ENCODE measurements around the gene GLP2R.

GLP2R gene

GRCh38 chr17:9887508-9887907 lies 61.8 kb downstream of the GLP2R start:
- no peak for TF ChIP-seq CTCF (IDR thresholded peaks at IDR 0.05; ENCODE audit: poor library complexity, severe bottlenecking)
- no peak overlapping the region for H3K27ac ChIP-seq (ENCODE audit: poor library complexity, severe bottlenecking)
- H3K4me3 ChIP-seq (ENCODE audit: severe bottlenecking): no peak overlapping the region
- peak; percentile 90 for ATAC-seq (ENCODE audit: low read depth)
- no peaks in the 10 kb centered on the region for H3K4me1 ChIP-seq (ENCODE audit: insufficient read depth, poor library complexity, severe bottlenecking)
- H3K27me3 ChIP-seq (ENCODE audit: insufficient read depth, poor library complexity, severe bottlenecking): no peaks in the 10 kb centered on the region
- DNase-seq (ENCODE audit: low spot score): no peak
- no peaks in the 10 kb centered on the region for H3K36me3 ChIP-seq (ENCODE audit: low read depth)
- no peaks in the 10 kb centered on the region for H3K9me3 ChIP-seq (ENCODE audit: severe bottlenecking)

GRCh38 chr17:9890124-9890523 lies 64.4 kb downstream of the GLP2R start:
- DNase-seq (ENCODE audit: low spot score): no peak

GRCh38 chr17:9893411-9894012 lies 67.8 kb downstream of the GLP2R start:
- DNase-seq (ENCODE audit: low spot score): no peak
- peaks cover 13% of the 10 kb centered on the region for H3K4me1 ChIP-seq (ENCODE audit: insufficient read depth, poor library complexity, severe bottlenecking)
- no peaks in the 10 kb centered on the region for H3K9me3 ChIP-seq (ENCODE audit: severe bottlenecking)
- ATAC-seq (ENCODE audit: low read depth): peak; percentile 70; the same call in 2 of the 3 replicates
- no peaks in the 10 kb centered on the region for H3K36me3 ChIP-seq (ENCODE audit: low read depth)
- H3K4me3 ChIP-seq (ENCODE audit: severe bottlenecking): no peak overlapping the region
- TF ChIP-seq CTCF (IDR thresholded peaks at IDR 0.05; ENCODE audit: poor library complexity, severe bottlenecking): no peak
- H3K27me3 ChIP-seq (ENCODE audit: insufficient read depth, poor library complexity, severe bottlenecking): no peaks in the 10 kb centered on the region
- H3K27ac ChIP-seq (ENCODE audit: poor library complexity, severe bottlenecking): peak overlapping the region; percentile 21

More at GRCh38 chr17:9890124-9890523, 64.4 kb downstream of the GLP2R start:
- no peak overlapping the region for H3K4me3 ChIP-seq (ENCODE audit: severe bottlenecking)
- H3K4me1 ChIP-seq (ENCODE audit: insufficient read depth, poor library complexity, severe bottlenecking): peaks cover 13% of the 10 kb centered on the region
- H3K27me3 ChIP-seq (ENCODE audit: insufficient read depth, poor library complexity, severe bottlenecking): no peaks in the 10 kb centered on the region
- ATAC-seq (ENCODE audit: low read depth): peak; percentile 44; the same call in 1 of the 3 replicates
- H3K36me3 ChIP-seq (ENCODE audit: low read depth): no peaks in the 10 kb centered on the region
- TF ChIP-seq CTCF (IDR thresholded peaks at IDR 0.05; ENCODE audit: poor library complexity, severe bottlenecking): peak; percentile 56
- H3K9me3 ChIP-seq (ENCODE audit: severe bottlenecking): no peaks in the 10 kb centered on the region
- no peak overlapping the region for H3K27ac ChIP-seq (ENCODE audit: poor library complexity, severe bottlenecking)

- no peak for TF ChIP-seq CTCF (IDR thresholded peaks at IDR 0.05; ENCODE audit: poor library complexity, severe bottlenecking)
- H3K27me3 ChIP-seq (ENCODE audit: insufficient read depth, poor library complexity, severe bottlenecking): no peaks in the 10 kb centered on the region
- peak overlapping the region; percentile 21 for H3K27ac ChIP-seq (ENCODE audit: poor library complexity, severe bottlenecking)
- no peaks in the 10 kb centered on the region for H3K9me3 ChIP-seq (ENCODE audit: severe bottlenecking)
- DNase-seq (ENCODE audit: low spot score): no peak
- no peak overlapping the region for H3K4me3 ChIP-seq (ENCODE audit: severe bottlenecking)
- ATAC-seq (ENCODE audit: low read depth): no peak
- H3K4me1 ChIP-seq (ENCODE audit: insufficient read depth, poor library complexity, severe bottlenecking): peaks cover 13% of the 10 kb centered on the region
- no peaks in the 10 kb centered on the region for H3K36me3 ChIP-seq (ENCODE audit: low read depth)
Observed at GRCh38 chr17:9894231-9894630, 68.5 kb downstream of the GLP2R start.

- no peaks in the 10 kb centered on the region for H3K36me3 ChIP-seq (ENCODE audit: low read depth)
- H3K4me1 ChIP-seq (ENCODE audit: insufficient read depth, poor library complexity, severe bottlenecking): peaks cover 20% of the 10 kb centered on the region
- no peak overlapping the region for H3K27ac ChIP-seq (ENCODE audit: poor library complexity, severe bottlenecking)
- DNase-seq (ENCODE audit: low spot score): no peak
- H3K9me3 ChIP-seq (ENCODE audit: severe bottlenecking): no peaks in the 10 kb centered on the region
- TF ChIP-seq CTCF (IDR thresholded peaks at IDR 0.05; ENCODE audit: poor library complexity, severe bottlenecking): no peak
- ATAC-seq (ENCODE audit: low read depth): no peak
- no peak overlapping the region for H3K4me3 ChIP-seq (ENCODE audit: severe bottlenecking)
- H3K27me3 ChIP-seq (ENCODE audit: insufficient read depth, poor library complexity, severe bottlenecking): no peaks in the 10 kb centered on the region
Observed at GRCh38 chr17:9895923-9896322, 70.2 kb downstream of the GLP2R start.
